Endometrial microvascular endothelial cells (primary cell): ENCODE measurements around the gene VASN. TPM values are rescaled to one million over a fixed set of nuclear protein-coding genes. Genes with fewer than 3 reads are reported as not detected.

ENCODE experiments used
- total RNA-seq: library from RNA; depleted of rRNA; stranded (reverse); fragments of >200 nt; gene quantifications from one replicate; pipeline ENCODE4 v1.2.3, GENCODE V29; 2015; ENCODE audit errors: inconsistent ontology term

VASN gene
- total RNA-seq, 1 donor from 2014 or later = 0.09 TPM

Other genes with a start within 250 kb of the VASN start
- gene SRL, start 129.8 kb upstream of the VASN start, total RNA-seq = not detected
- 2.9 TPM for gene TFAP4, start 98.8 kb upstream of the VASN start, total RNA-seq
- 2.8 TPM for gene GLIS2, start 55.8 kb upstream of the VASN start, total RNA-seq
- gene PAM16, start 20.5 kb upstream of the VASN start, total RNA-seq = 39.7 TPM
- 28.6 TPM for gene CORO7, start 44.7 kb downstream of the VASN start, total RNA-seq
- gene DNAJA3, start 54.0 kb downstream of the VASN start, total RNA-seq = 48.5 TPM
- 96.9 TPM for gene NMRAL1, start 102.8 kb downstream of the VASN start, total RNA-seq
- gene HMOX2, start 104.5 kb downstream of the VASN start, total RNA-seq = 103 TPM
- 14.3 TPM for gene CDIP1, start 166.9 kb downstream of the VASN start, total RNA-seq
- not detected for gene C16orf96, start 184.5 kb downstream of the VASN start, total RNA-seq
- 2.5 TPM for gene UBALD1, start 243.0 kb downstream of the VASN start, total RNA-seq